Activated naive CD4-positive, alpha-beta T cell (primary cell): Measurements from ENCODE around the gene SLC12A5.
"Not testable (repeated sequence)": the region's sequence is repeated elsewhere in the genome, so short reads cannot be mapped to it uniquely, and the experiment has no call there.

Experiments used
- DNase-seq, 4 experiments: peaks; one replicate each; lab custom pipeline; 2025; lab: John Stamatoyannopoulos, UW

The SLC12A5 gene

DNA sequence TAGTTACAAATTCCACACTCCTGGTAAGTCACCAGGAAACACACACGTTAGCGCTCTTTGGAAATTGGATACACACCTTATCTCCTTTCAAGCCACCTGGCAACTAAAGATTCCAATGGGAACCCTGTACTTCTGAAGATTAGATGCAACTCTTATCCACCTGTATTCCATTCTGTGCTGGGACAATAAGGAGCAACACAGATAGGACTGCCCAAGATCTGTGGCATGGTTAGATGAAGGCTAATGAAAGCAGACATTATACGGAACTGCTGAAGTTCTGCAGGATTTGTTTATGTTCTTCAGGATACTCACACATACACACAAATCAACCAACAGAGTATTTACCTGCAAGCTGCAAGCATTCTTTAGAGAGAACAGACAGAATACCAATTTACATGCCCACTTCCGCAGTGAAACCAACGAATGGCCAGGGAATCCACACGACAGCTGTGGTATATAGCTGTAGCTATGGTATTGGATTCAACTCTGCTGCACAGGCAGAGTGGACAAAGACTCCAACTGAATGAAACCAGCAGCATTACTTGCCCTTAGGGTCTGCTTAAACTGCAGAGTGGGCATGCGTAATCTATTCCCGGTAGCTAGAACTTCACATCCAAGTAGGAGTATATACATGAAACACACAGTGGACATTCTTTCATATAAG is 48.8 kb downstream of the SLC12A5 start:
- no peak for DNase-seq

DNA sequence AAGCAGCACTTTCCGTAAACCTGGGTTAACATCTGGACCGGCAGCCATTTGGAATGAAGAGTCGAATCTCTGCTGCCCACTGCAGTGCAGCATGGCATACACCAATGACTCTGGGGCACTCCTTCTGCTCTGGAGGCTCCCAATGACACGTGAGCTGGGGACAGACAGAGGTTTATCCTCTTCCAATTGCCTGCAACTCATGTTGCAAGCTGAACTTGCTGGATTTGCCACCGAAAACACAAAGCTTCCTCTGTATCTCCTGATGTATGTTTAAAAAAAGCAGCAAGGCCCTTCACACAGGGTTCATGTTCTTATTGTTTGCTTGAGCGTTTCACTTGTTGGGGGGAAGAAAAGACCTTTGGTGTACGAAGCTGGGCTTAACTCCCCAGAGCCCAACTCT is 49.9 kb downstream of the SLC12A5 start:
- no peak for DNase-seq

DNA sequence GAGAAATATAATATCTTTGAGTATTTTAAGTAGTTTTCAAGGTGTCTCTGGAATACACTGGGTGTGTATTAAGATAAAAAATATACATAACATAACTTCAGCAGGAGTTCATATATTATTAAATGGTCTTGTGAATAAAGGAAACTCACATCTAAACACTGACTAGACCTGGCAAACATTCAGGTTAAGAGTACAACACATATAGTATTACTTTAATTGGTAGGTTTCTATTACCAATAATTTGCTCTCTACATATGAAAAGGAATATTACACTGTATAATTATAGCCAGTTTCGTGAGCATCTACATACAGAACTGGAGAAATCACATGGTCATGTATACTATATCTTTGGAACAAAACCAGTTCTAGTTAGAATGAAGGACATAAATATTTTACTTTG is 52.1 kb downstream of the SLC12A5 start:
- DNase-seq, result no peak

DNA sequence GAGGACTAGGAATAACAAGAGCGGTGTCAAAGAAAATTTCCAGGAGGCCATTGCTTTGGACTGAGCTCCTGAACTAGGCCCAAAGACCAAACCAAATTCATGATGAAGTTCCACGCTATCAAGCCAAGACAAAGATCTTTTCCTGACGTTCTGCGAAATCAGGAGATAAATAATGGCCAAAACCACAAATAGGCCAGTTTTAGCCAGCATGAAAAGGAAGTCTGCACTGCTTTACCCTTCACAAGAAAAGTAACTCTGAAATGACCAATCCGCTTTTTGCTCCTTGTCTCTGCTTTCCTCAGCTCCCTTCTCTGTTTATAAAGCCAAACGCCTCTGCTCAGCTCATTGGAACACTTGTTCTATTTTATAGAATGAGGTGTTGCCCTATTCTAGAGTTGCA is 54.1 kb downstream of the SLC12A5 start:
- DNase-seq, result no peak

DNA sequence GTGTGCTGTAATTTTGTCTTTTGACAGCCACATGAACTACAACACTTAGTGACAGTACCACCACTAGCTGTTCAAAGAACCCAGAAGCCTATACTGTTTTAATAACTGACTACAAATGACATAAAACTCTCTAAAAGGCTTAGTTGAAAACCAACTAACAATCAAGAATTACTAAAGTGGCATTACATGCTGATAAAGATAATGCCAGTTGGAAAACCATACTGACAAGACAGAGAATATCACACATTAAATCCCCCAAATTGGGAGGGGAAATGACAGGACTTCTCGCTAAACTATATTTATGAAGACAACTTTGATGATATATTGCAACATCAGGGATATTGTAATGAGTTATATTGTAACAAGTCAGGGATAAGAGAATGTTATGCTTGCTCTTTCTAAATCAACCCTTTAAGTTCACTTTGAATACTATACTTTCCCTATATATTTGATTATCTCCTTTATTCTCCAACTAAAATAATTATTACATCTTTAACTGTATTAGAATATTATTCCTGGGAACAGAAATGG is 54.6 kb downstream of the SLC12A5 start:
- DNase-seq, result no peak

DNA sequence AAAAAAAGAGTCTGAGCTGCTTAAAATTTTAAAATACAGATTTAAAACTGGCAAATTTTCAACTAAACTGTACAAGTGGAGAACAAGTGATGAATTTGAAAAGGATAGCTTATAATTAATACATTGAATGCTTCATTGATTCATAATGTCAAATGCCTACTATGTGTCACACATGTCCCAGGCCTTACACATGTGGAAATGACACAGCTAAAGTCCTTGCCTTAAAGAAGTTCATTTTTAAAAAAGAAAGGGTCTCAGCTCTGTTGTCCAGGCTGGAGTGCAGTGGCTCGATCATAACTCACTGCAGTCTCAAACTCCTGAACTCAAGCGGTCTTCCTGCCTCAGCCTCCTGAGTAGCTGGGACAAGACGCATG is 55.8 kb downstream of the SLC12A5 start:
- DNase-seq, result no peak

DNA sequence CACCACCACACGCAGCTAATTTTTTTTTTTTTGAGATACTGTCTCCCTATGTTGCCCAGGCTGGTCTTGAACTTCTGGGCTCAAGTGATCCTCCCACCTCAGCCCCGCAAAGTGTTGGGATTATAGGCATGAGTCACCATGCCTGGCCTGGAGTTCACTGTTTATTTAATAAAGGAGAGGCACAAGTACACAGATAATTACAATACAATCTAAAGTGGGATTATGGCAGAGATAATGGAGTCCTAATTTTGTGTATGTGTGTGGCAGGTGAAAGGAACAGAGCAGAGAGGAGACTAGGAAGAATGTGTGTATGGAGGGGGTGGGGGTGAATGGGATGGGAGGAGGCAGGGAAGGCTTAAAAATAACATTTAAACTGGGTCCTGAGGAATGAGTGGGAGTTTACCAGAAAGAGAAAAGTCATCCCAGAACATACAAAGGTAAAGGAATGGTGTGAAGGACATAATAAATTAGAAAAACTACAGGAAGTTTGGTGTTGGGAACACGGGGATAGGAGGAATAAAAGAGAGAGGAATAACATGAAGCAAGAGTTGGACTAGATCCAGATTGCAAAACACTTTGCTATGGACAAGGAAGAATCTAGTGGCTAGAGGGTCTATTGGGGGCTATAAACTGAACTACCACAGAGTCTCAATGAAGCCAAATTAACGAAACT is 56.3 kb downstream of the SLC12A5 start:
- no peak for DNase-seq

DNA sequence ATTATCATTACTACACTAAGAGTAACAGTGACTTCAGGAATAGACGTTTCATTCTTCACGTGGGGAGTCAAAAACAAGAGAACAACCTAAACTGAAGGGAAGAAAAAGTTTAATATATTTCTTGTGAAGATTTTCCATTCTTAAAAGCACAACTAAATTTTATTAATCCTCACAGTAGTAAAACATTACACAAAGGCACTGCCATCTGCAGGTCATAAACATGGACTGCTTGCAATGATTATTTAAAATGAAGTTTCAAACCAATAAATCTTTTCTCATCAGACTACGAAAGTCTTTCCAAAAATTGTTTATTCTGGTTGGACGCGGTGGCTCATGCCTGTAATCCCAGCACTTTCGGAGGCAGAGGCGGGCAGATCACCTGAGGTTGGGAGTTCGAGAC is 58.1 kb downstream of the SLC12A5 start:
- no peak for DNase-seq

DNA sequence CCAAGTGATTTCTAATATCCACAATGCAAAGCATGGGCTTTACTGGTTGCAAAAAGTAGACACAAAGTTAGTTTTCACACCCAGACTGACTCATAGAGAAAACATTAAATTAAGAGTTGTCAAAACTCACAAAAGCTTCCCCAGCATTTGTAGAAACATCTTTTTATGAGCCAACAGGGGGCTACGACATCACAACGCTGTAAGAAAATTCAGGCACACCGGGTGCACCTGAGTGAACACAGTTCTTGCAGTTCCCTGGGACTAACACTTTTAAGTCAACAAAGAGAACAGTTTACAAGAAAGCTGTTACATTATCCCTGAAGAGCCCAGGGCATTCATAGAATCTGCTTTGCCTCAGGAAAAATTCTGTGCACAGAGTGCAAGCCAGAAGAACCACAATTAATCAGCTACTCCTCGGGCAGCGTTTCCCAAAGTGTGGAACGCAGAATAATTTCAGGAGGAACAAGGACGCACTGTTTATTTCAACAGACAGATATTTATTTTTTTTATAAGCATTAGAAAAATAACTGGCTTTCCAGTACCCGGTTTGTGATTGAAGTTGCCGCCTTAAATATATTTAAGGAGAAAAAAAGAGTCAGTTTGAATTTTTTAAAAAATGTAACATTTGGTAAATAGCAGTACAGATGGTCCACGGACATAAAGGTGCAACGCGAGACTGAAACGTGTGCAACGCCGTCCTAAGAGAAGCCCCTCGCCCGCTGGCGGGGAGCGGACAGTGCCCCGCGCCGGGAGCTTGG is 59.6 kb downstream of the SLC12A5 start:
- no peak for DNase-seq

DNA sequence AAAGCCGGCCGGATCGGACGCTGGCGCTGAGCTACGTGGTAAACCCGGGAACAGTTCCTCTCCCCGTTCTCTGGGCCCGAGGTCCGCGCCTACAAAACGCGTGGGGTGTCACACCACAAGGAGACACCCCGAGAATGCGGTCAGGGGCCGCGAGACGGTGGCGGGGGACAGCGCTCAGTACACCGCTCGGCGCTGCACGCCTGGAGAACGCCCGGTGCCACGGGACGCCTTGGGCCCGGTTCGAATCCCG is 60.1 kb downstream of the SLC12A5 start:
- peak in 1 of 4 experiments; percentile 41 for DNase-seq

DNA sequence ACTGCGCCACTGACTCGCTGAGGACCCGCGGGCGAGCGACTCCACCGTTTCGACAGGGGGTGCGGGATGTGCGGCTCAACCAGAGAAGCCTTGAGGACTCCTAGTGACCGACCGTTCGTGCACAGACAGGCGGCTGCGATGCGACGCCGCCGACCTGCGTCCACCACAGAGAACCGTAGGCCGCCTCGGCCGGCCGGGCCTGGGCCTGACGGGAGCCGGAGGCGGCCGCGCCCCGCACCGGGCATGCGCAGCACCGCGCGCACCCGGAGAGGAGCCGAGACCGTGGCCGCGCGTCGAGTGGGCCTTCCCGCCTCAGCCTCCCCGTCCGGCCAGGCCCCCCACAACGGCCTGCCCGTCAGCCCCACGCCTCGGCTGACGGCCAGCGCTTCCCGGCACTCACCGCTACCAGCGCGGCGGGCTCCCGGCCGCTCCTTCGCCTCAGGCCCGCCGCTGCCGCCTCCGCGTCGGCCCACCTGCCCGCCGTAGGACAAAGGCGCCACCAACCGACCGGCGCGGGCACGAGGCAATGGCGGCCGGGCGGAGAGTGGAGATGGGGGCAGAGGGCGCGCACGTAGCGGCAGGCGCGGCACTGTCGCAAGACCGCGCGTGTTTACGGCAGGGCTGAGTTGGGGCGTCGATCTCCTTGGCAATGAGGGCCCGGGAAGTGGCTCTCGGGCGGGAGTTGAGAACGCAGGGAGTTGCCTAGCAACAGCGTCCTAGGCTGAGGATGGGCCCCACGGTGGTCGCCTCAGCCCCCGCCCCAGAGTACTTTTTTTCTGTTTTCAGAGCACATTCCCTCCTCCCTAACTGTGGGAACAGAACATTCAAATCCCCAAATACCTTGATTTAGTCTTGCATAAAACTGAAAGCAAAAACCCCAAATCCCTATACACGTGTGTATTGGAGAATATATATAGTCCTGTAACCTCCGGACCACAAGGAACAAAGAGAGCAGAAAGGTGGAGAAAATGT is 60.7 kb downstream of the SLC12A5 start, which contains the start of gene NCOA5:
Gene NCOA5 (minus strand): TSS at position 546 of the 972 bp plus-strand sequence. CDS start 10,538 bp downstream, outside the sequence.
- peak; percentile 82 to 91 (median 84) for DNase-seq

DNA sequence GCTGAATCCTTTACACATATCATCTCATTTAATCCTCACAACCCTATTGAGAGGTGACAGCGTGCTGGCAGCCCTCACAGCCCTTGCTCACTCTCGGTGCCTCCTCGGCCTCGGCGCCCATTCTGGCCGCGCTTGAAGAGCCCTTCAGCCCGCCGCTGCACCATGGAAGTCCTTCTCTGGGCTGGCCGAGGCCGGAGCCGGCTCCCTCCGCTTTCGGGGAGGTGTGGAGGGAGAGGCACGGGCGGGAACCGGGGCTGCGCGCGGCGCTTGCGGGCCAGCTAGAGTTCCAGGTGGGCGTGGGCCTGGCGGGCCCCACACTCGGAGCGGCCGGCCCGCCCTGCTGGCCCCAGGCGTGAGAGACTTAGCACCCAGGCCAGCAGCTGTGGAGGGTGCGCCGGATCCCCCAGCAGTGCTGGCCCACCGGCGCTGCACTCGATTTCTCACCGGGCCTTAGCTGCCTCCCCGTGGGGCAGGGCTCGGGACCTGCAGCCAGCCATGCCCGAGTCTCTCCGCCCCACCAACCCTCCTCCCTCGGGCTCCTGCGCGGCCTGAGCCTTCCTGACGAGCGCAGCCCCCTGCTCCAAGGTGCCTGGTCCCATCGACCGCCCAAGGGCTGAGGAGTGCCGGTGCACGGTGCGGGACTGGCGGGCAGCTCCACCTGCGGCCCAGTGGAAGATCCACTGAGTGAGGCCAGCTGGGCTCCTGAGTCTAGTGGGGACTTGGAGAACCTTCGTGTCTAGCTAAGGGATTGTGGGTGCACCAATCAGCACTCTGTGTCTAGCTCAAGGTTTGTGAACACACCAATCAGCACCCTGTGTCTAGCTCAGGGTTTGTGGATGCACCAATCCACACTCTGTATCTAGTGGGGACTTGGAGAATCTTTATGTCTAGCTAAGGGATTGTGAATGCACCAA is 62.9 kb downstream of the SLC12A5 start:
- DNase-seq, result not testable (repeated sequence)

DNA sequence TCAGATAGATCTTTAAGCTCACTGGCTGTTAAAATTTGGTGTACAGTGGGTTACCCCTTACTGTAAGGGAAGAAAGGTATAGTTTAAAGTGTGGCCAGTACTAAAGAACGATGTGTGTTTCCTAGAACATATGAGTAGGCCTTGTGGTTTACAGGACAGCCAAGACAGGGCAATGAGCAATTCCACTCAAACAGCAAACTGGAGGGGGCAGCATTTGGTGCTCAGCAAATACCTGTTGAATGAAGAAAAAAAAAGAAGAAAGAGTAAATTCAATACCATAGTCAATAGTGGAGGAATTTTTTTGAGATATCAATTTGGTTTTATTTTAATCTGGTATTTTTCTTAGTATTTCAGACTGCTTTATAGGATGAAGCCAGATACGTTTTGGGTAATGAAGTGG is 64.5 kb downstream of the SLC12A5 start:
- DNase-seq, result no peak

DNA sequence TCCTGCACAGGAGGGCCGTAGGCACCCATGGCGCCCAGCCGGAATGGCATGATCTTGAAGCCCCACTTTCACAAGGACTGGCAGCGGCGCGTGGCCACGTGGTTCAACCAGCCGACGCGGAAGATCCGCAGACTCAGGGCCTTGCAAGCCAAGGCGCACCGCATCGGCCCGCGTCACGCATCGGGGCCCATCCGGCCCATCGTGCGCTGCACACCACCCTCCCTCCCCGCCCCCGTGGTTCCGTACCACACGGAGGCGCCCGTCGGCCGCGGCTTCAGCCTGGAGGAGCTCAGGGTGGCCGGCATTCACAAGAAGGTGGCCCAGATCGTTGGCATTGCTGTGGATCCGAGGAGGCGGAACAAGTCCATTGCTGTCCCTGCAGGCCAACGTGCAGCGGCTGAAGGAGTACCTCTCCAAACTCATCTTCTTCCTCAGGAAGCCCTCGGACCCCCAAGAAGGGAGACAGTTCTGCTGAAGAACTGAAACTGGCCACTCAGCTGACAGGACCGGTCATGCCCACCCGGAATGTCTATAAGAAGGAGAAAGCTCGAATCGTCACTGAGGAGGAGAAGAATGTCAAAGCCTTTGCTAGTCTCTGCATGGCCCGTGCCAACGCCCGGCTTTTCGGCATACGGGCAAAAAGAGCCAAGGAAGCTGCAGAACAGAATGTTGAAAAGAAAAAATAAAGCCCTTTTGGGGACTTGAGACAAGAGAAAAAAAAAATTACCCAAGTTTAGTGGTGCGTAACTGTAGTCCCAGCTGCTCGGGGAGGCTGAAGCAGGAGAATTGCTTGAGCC is 70.7 kb downstream of the SLC12A5 start:
- DNase-seq, result no peak

DNA sequence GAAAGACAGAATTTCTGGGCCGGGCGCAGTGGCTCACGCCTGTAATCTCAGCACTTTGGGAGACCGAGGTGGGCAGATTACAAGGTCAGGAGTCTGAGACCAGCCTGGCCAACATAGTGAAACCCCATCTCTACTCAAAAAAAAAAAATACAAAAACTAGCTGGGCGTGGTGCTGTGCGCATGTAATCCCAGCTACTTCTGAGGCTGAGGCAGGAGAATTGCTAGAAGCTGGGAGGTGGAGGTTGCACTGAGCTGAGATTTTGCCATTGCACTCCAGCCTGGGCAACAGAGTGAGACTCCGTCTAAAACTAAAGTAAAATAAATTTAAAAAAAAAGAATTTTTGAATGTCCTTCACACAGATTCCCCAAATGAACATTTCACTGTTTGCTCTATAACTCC is 71.4 kb downstream of the SLC12A5 start:
- DNase-seq, result not testable (repeated sequence)

DNA sequence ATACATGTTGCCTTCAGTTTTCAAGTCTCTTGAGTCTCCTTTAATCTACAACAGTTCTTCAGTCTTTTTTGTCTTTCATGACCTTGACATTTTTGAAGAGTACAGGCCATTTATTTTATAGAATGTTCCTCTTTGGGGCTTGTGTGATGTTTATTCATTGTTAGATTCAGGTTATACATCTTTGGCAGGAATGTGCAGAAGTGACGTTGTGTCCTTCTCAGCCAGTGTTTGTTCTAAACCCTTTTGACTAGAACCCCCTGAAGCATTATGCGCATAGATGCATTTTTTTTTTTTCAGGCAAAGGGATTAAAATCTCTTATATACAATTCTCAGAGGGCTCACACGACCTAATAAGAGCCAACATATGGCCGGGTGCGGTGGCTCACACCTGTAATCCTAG is 72.0 kb downstream of the SLC12A5 start:
- DNase-seq, result no peak

DNA sequence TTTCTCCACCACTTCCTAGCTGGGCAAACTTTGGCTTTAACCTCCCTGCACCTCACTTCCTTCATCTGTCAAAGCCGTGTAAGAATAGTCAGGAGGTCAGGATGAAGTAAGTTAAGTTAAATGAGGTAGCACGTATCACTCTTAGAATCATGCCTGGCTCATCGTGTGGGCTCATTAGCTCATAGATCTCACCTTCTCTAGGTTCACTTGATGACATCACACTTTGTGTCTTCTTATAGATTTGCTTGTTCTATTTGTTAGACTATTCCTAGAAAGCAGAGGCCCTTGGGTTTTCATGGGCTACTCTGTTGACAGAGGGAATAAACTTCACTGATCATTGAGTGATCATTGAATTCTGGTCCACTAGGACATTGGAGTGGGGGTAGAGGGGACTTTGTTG is 72.9 kb downstream of the SLC12A5 start:
- DNase-seq, result no peak

DNA sequence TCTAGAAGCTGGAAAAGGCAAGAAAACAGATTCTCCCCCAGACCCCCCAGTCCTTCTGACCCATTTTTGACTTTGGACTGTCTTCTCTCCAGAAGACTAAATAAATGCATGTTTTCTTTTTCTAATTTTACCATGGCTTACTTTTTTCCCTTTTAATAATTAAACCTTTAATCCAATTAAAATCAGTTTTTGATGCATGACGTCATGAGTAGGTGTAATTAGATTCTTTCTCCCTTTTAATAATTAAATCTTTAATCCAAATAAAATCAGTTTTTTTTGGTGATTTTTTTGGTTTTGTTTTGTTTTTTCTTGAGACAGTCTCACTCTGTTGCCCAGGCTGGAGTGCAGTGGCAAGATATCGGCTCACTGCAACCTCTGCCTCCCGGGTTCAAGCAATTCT is 73.9 kb downstream of the SLC12A5 start:
- no peak for DNase-seq

DNA sequence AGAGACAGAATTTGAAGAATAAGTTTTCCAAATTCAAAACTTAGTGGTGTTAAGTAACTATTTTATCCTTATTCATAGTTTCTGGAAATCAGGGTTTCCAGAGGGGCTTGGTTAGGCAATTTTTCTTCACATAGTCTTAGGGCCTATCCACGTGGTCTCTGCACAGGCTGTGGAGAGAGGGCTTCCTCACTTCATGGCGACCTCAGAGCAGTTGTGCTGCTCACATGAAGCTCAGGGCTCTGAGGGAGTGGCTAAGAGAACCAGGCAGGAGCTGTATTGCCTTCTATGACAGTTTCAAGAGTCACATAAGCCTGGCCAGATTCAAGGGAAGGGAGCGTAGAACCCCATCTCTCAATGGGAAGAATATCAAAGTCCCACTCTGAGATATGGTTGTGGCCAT is 75.2 kb downstream of the SLC12A5 start:
- DNase-seq, result no peak

DNA sequence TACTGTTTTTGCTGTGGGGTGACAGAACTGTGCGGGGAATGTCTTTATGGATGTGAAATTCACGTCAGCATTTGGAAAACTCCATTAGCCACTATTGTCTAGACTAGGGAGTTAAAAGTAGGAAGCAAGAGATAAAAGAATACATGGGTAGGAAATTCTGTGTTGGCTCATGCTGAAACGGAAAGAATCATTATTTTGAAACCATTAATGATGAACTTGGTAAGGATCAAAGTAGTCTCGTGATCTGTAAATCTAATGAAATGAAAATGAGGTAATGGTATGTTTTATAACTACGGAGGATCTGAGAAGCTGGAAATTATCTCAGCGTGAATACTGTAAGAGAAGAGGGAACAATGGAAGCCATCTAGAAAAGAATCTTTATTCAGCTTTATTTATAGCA is 78.0 kb downstream of the SLC12A5 start:
- DNase-seq, result no peak
